Measurements from ENCODE around the gene GULP1.

The GULP1 gene

GRCh38 chr2:188303363-188304031 lies 11.8 kb downstream of the GULP1 start:
- no peak for TF ChIP-seq CTCF (IDR thresholded peaks at IDR 0.05; ENCODE audit: insufficient read depth, missing control alignments)
- FAIRE-seq (no peak), DNase-seq (ENCODE audit: insufficient read length, low spot score) (no peak)

- no peak for FAIRE-seq
- TF ChIP-seq CTCF (IDR thresholded peaks at IDR 0.05; ENCODE audit: insufficient read depth, missing control alignments): no peak
These were observed 13.6 kb downstream of the GULP1 start for GRCh38 chr2:188305271-188305670.

GRCh38 chr2:188306271-188306670 lies 14.6 kb downstream of the GULP1 start:
- TF ChIP-seq CTCF (IDR thresholded peaks at IDR 0.05; ENCODE audit: insufficient read depth, missing control alignments): no peak
- DNase-seq (ENCODE audit: insufficient read length, low spot score): no peak
- no peak for FAIRE-seq

More at GRCh38 chr2:188305271-188305670, 13.6 kb downstream of the GULP1 start:
- no peak for DNase-seq (ENCODE audit: insufficient read length, low spot score)

GRCh38 chr2:188307850-188308283 lies 16.2 kb downstream of the GULP1 start:
- DNase-seq (ENCODE audit: insufficient read length, low spot score): no peak
- TF ChIP-seq CTCF (IDR thresholded peaks at IDR 0.05; ENCODE audit: insufficient read depth, missing control alignments): no peak
- FAIRE-seq: no peak

- no peak for TF ChIP-seq CTCF (IDR thresholded peaks at IDR 0.05; ENCODE audit: insufficient read depth, missing control alignments)
- DNase-seq (ENCODE audit: insufficient read length, low spot score) (no peak), FAIRE-seq (no peak)
These were observed 16.8 kb downstream of the GULP1 start for GRCh38 chr2:188308483-188308882.

GRCh38 chr2:188309364-188309763 lies 17.7 kb downstream of the GULP1 start:
- TF ChIP-seq CTCF (IDR thresholded peaks at IDR 0.05; ENCODE audit: insufficient read depth, missing control alignments): no peak
- FAIRE-seq (no peak), DNase-seq (ENCODE audit: insufficient read length, low spot score) (no peak)

- DNase-seq (ENCODE audit: insufficient read length, low spot score) (no peak), FAIRE-seq (no peak)
These were observed 22.8 kb downstream of the GULP1 start for GRCh38 chr2:188314314-188315054.

More at GRCh38 chr2:188314314-188315054, 22.8 kb downstream of the GULP1 start:
- no peak for TF ChIP-seq CTCF (IDR thresholded peaks at IDR 0.05; ENCODE audit: insufficient read depth, missing control alignments)

Measured in D721Med (cell line).